ENCODE data around the gene ZNF695. TPM values are rescaled to one million over a fixed set of nuclear protein-coding genes. Genes with fewer than 3 reads are reported as not detected.

The ZNF695 gene
- total and polyA plus RNA-seq, 2 of the 13 experiments (the other 11 are each of a cell fraction or from before 2014, with no cell fraction given) = 2.9 to 11.6 TPM

GRCh38 chr1:247047702-247048101 lies 39.8 kb upstream of the ZNF695 start (continued):
- TF ChIP-seq, protein P1, sequence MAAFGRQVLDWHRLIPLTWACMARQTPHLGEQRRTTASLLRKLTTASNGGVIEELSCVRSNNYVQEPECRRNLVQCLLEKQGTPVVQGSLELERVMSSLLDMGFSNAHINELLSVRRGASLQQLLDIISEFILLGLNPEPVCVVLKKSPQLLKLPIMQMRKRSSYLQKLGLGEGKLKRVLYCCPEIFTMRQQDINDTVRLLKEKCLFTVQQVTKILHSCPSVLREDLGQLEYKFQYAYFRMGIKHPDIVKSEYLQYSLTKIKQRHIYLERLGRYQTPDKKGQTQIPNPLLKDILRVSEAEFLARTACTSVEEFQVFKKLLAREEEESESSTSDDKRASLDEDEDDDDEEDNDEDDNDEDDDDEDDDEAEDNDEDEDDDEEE (CRISPR knock-in tag; IDR thresholded peaks at IDR 0.05) = no peak
- TF ChIP-seq ZNF180 (CRISPR knock-in tag; IDR thresholded peaks at IDR 0.05; ENCODE audit: borderline replicate concordance, low read depth) (no peak), ZNF263 (CRISPR knock-in tag; IDR thresholded peaks at IDR 0.05) (no peak), HMG20A (CRISPR knock-in tag; IDR thresholded peaks at IDR 0.05; ENCODE audit: borderline replicate concordance) (no peak)
- TF ChIP-seq, protein P2, sequence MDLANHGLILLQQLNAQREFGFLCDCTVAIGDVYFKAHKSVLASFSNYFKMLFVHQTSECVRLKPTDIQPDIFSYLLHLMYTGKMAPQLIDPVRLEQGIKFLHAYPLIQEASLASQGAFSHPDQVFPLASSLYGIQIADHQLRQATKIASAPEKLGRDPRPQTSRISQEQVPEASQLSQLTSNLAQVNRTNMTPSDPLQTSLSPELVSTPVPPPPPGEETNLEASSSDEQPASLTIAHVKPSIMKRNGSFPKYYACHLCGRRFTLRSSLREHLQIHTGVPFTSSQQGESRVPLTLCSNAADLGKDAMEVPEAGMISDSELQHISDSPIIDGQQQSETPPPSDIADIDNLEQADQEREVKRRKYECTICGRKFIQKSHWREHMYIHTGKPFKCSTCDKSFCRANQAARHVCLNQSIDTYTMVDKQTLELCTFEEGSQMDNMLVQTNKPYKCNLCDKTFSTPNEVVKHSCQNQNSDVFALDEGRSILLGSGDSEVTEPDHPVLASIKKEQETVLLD (CRISPR knock-in tag; IDR thresholded peaks at IDR 0.05; ENCODE audit: low read depth) = no peak
- TF ChIP-seq, protein P3, sequence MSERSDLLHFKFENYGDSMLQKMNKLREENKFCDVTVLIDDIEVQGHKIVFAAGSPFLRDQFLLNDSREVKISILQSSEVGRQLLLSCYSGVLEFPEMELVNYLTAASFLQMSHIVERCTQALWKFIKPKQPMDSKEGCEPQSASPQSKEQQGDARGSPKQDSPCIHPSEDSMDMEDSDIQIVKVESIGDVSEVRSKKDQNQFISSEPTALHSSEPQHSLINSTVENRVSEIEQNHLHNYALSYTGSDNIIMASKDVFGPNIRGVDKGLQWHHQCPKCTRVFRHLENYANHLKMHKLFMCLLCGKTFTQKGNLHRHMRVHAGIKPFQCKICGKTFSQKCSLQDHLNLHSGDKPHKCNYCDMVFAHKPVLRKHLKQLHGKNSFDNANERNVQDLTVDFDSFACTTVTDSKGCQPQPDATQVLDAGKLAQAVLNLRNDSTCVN (CRISPR knock-in tag; IDR thresholded peaks at IDR 0.05; ENCODE audit: borderline replicate concordance) = no peak

DNA sequence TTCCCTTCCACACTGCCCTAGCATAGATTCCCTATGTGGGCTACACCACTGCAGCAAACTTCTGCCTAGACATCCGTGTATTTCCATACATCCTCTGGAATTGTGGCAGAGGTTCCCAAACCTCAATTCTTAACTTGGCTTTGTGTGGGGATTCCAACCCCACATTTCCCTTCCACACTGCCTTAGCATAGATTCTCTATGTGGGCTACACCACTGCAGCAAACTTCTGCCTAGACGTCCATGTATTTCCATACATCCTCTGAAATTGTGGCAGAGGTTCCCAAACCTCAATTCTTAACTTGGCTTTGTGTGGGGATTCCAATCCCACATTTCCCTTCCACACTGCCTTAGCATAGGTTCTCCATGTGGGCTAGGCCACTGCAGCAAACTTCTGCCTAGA lies 39.4 kb upstream of the ZNF695 start:
- intact Hi-C loops (cut with micrococcal nuclease; ENCODE audit: unreplicated experiment) = no loop called here
- in situ Hi-C loops (cut with HindIII; ENCODE audit: extremely low pct_ligation_motif_present, low pct_unique_long_range_greater_than_20kb) = no loop called here
- Histone ChIP-seq H3K79me2 (ENCODE audit: insufficient read depth, low read length) (peaks cover 43% of the 10 kb centered on the region), H3K4me2 (ENCODE audit: low read depth, low read length) (no peak overlapping the region), H3K27ac (ENCODE audit: extremely low read length, insufficient read depth, low read length) (no peak overlapping the region), H3K9me3 (ENCODE audit: low read length) (peaks cover 91% of the 10 kb centered on the region), H3K9ac (ENCODE audit: insufficient read depth, low read depth, low read length) (no peak overlapping the region), H4K20me1 (ENCODE audit: insufficient read depth, low read length) (no peaks in the 10 kb centered on the region), H3K27me3 (ENCODE audit: control insufficient read depth in 1 of 2, insufficient read depth in 2 of 2, low read length in 2 of 2) (no peaks in the 10 kb centered on the region), H3K4me3 (replicated peaks in 1 of 3; ENCODE audit: insufficient read depth in 1 of 3, low read depth in 2 of 3, low read length in 3 of 3) (no peak overlapping the region), H3K4me1 (ENCODE audit: insufficient read depth, low read length) (no peaks in the 10 kb centered on the region), H2AFZ (ENCODE audit: low read length) (no peak overlapping the region), H3K36me3 (replicated peaks in 1 of 2; ENCODE audit: control insufficient read depth in 1 of 2, insufficient read depth in 2 of 2, low read length in 2 of 2) (peaks cover 0 to 9% of the 10 kb centered on the region in 2 experiments; a peak in 1 of 5 replicates)
- no peak for FAIRE-seq
- BruUV-seq (replicated peaks) = no TSS peak
- DNase-seq (ENCODE audit: low spot score) = no peak
- 29% methylated on average over 2 of the region's 2 CpGs for WGBS (ENCODE audit: low lambda C conversion rate)
- ChIA-PET CTCF (ENCODE audit: low intra/inter-chr PET ratio, low total read pairs) (no interaction called here), POLR2A (no interaction called here)
- no peak for ATAC-seq
- TF ChIP-seq KAT2B (IDR thresholded peaks at IDR 0.05; ENCODE audit: borderline replicate concordance, low read depth, low read length) = no peak
- no peak for TF ChIP-seq RXRA (CRISPR knock-in tag; IDR thresholded peaks at IDR 0.05)
- TF ChIP-seq ZFP91 (CRISPR knock-in tag; IDR thresholded peaks at IDR 0.05; ENCODE audit: borderline replicate concordance) = no peak
- TF ChIP-seq, protein P4, sequence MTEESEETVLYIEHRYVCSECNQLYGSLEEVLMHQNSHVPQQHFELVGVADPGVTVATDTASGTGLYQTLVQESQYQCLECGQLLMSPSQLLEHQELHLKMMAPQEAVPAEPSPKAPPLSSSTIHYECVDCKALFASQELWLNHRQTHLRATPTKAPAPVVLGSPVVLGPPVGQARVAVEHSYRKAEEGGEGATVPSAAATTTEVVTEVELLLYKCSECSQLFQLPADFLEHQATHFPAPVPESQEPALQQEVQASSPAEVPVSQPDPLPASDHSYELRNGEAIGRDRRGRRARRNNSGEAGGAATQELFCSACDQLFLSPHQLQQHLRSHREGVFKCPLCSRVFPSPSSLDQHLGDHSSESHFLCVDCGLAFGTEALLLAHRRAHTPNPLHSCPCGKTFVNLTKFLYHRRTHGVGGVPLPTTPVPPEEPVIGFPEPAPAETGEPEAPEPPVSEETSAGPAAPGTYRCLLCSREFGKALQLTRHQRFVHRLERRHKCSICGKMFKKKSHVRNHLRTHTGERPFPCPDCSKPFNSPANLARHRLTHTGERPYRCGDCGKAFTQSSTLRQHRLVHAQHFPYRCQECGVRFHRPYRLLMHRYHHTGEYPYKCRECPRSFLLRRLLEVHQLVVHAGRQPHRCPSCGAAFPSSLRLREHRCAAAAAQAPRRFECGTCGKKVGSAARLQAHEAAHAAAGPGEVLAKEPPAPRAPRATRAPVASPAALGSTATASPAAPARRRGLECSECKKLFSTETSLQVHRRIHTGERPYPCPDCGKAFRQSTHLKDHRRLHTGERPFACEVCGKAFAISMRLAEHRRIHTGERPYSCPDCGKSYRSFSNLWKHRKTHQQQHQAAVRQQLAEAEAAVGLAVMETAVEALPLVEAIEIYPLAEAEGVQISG (CRISPR knock-in tag; IDR thresholded peaks at IDR 0.05) = no peak
- TF ChIP-seq, protein P5, sequence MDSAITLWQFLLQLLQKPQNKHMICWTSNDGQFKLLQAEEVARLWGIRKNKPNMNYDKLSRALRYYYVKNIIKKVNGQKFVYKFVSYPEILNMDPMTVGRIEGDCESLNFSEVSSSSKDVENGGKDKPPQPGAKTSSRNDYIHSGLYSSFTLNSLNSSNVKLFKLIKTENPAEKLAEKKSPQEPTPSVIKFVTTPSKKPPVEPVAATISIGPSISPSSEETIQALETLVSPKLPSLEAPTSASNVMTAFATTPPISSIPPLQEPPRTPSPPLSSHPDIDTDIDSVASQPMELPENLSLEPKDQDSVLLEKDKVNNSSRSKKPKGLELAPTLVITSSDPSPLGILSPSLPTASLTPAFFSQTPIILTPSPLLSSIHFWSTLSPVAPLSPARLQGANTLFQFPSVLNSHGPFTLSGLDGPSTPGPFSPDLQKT (CRISPR knock-in tag; IDR thresholded peaks at IDR 0.05; ENCODE audit: borderline replicate concordance) = no peak
- TF ChIP-seq ZFY (CRISPR knock-in tag; IDR thresholded peaks at IDR 0.05) = no peak
- no peak for TF ChIP-seq DNMT1 (CRISPR knock-in tag; IDR thresholded peaks at IDR 0.05)
- TF ChIP-seq MXI1 (IDR thresholded peaks at IDR 0.05; ENCODE audit: borderline replicate concordance, low read depth, low read length) = no peak
- no peak for TF ChIP-seq PAF1 (CRISPR knock-in tag; IDR thresholded peaks at IDR 0.05)

Measured in HepG2 (cell line).